Globus pallidus (tissue), 1 donor: ENCODE measurements around the gene ADK.
A peak's percentile ranks its signal among the peaks of the same experiment; 100 is the strongest.

Experiments
- DNase-seq: peaks from one replicate; pipeline ENCODE4 v3.0.0-alpha.2; 2015; ENCODE audit warnings: low spot score

Gene ADK

DNA sequence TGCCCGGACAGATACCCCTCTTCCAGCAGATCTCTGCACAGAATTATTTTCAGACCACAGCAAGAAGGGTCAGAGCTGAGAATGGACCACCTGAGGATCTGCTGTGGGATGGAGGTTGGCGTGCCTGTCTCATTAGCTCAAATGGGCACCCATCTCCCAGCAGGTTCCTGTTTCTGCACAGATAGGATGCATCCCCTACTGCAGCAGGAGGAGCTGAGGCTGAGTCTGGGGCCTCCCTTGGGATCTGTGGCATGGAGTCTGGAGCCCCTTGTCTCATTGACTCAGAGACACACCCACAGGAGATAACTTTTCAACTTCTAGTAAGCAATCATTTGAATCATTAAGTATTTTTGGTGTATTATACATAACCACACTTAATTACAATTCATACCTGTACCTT is 212.7 kb downstream of the ADK start:
- no peak for DNase-seq

DNA sequence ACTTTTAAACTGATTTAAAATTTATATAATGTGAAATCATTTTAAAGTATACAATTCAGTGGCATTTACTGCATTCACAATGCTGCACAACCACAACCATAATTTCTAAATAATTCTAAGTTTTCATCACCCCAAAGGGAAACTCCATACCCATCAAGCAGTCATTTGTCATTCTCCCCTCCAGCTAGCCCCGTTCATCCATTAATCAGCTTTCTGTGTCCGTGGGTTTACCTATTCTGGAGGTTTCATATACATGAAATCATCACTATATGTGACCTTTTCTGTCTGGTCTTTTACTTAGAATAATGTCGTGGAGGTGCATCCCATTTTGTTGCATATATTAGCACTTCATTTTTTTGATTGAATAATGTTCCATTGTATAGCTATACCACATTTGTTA is 214.1 kb downstream of the ADK start:
- DNase-seq = no peak

- DNase-seq = no peak
Measured at GRCh38 chr10:74371696-74372095, 220.7 kb downstream of the ADK start.

DNA sequence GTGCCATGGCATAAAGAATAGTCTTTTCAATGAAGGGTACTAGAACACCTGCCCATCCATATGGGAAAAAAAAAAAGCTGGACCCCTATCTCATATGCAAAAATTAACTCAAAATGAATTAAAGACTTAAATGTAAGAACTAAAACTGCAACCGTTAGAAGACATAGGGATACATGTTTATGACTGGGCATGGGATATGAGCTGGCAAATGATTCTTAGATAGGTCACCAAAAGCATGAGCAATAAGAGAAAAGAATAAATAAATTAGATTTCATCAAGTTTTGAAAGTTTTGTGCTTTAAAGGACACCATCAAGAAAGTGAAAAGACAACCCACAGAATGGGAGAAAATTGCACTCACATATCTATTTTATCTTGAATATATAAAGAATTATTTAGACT is 222.0 kb downstream of the ADK start:
- no peak for DNase-seq

- no peak for DNase-seq
Measured at GRCh38 chr10:74377476-74377875, 226.5 kb downstream of the ADK start.

DNA sequence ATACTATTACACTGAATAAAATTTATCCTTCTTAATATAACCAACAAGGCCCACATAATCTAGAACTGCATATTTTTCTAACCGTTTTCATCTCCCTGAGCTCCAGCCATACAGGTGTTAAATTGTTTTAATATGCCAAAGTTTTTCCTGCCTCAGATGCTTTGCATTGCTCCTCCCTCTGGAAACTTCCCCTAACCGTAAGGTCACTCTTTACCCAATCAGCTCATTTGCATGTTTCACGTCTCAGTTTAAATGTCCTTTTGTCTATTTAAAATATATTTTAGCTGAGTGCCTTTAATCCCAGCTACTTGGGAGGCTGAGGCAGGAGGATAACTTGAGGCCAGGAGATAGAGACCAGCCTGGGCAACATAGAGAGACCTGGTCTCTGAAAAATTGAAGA is 228.5 kb downstream of the ADK start:
- DNase-seq = no peak

GRCh38 chr10:74380795-74381194 is 229.8 kb downstream of the ADK start:
- no peak for DNase-seq

GRCh38 chr10:74381291-74381853 is 230.4 kb downstream of the ADK start:
- no peak for DNase-seq

DNA sequence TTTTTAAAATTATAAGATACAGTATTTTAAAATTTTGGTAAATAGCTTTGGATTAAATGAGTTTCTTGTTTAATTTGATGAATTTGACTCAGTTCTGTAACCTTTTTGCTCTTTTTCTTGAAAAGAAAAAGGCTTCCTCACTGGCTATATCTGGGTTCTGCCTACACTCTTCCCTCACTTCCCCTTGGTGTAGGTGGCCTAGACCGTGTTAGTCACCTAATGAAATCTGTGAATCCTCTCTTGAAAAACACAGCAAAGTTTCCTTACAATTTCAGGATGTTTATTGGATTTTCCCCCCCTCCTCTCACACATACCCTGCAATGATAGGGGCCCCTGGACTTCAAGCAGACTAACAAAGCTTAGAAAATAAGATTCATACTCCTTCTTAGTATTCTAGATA is 231.6 kb downstream of the ADK start:
- no peak for DNase-seq

DNA sequence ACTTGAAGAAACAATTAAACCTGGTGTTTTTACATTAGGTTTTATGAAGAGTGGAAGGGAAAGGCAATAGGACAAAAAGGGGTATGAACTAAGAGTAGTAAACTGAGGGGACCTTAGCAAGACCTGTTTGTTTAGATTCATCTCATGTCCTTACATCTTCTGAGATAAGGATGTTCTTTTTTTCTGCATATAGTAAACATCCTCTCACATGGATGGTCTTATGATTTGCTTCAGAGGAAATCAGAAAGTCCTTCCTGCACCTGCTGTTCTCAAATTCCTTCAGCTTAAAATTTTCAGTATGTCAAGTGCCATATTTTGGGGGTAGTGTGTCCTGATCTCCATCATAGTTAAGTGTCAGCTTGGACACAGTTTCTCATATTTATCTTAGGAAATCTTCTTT is 232.6 kb downstream of the ADK start:
- no peak for DNase-seq

GRCh38 chr10:74384615-74385183 is 233.7 kb downstream of the ADK start:
- DNase-seq = no peak

- DNase-seq = no peak
Measured at GRCh38 chr10:74388801-74389200, 237.8 kb downstream of the ADK start.

- no peak for DNase-seq
Measured at GRCh38 chr10:74391786-74392185, 240.8 kb downstream of the ADK start.

DNA sequence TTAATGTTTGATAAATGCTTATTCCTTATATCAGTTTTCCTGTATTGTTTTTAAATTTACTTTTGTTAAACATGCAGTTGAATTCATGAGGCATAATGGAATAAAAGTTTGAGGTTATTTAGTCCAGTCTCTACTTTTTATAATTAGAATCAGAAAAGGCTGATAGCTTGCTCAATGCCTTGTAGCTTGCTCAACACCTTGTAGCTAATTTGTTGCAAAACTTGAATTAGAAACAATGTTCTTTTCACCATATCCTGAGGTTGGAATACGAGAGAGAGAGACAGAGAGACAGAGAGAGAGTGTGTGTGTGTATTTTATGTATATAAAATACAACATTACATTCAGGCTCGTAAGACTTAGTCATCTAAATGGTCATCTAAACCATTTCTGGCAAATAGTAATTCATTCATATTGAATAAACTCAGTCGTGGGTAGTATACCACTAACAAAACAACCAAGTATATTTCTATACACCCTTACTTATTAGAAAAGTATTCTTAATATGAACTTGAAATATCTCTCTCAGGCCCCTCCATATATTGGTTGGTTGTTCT is 243.5 kb downstream of the ADK start:
- DNase-seq = no peak

DNA sequence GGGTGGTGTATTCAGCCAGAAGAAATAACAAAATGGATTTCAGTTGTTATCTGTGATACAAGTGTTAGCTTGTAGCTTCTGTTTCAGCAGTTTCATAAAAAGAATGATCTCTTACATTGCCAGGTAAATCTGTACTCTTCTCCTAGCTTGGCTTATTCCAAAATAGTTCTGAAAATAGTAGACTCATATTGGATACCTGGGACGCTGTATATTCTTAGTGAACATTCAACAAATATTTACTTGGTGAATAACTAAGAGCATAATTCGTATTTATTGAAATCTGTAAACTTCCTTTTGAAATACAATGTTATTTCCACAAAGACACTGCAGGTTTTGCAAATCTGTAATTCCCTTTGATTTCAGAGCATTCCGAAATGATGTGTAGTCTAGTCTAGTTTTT is 249.2 kb downstream of the ADK start:
- DNase-seq = no peak

GRCh38 chr10:74406006-74406405 is 255.0 kb downstream of the ADK start:
- no peak for DNase-seq

GRCh38 chr10:74415146-74415839 is 264.3 kb downstream of the ADK start:
- DNase-seq = no peak

DNA sequence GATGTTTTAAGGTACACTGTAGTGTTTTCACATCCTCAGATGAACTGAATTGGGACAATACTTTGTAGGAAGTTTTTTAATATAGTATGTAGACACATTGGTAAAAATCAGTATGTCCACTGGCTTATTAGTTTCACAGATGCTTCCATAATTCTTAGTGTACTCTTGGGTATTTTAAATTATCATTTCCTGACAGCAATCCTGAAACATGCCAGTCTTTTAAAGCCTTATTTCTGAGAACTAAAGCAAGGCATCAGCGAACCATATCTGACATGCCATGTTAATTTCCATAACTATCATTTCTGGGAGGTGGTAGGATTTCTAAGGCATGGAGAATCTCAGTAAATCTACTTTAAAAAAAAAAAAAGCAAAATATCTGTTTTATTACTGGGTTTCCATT is 266.4 kb downstream of the ADK start:
- DNase-seq = no peak

DNA sequence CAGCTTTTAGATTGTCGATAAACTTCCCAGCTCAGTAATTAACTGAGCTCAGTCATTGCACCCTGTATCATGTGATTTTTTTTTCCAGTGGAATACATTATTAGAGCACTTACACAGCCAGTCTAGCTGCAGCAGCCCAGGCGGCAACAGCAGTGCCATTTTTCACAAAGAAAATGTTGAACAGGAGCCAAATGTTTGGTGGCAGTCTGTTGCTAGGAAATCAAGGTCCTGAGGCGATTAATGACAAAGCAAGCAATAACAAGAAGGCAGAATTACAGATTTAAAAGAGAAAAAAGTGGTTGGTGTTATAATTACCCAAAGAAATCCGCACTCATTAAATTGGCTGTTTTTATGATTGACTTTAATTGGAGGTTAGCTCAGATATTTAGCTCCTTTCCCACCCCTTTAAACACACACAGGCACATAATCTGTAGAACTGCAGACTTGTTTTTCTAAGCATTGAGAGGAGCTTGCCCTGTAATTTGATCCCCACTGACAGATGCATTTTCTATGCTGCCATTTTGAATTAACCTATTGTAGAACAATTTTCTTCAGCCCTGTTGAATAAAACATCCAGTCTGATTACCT is 267.4 kb downstream of the ADK start:
- peak; percentile 75 for DNase-seq

GRCh38 chr10:74419491-74419951 is 268.5 kb downstream of the ADK start:
- DNase-seq = no peak

- no peak for DNase-seq
Measured at GRCh38 chr10:74419958-74420375, 268.9 kb downstream of the ADK start.

GRCh38 chr10:74424565-74424964 is 273.5 kb downstream of the ADK start:
- no peak for DNase-seq

DNA sequence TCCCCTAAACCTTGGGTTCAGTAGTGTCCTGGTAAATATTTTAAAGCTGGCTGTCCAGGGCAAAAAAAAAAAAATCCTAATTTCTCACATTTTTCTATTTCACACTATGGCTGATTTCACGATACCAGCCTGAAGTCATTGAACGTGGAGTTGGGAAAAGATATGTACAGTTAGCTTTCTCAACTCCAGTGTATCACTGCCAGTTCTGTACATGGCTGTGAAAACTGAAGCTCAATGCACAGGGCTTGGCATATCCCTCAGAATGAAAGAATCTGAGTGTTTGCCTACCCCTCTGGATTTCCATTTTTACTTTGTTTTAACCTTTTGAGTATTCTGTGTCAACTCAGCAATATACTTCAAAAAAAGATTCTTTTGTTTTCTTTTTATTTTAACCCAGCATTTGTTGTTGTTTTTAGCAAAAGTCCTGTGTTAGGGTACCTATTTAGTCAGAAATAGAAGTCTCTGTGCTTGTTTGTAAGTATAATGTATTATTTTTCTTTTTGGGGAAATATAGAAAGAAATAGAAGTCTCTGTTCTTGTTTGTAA is 274.5 kb downstream of the ADK start:
- DNase-seq = no peak
